NCI-H2029 treated with DMSO at 0.1 percent for 48 hours (cell line): ENCODE data around the gene PIAS1.
A peak's percentile ranks its signal among the peaks of the same experiment; 100 is the strongest.
"Not testable (repeated sequence)": the region's sequence is repeated elsewhere in the genome, so short reads cannot be mapped to it uniquely, and the experiment has no call there.

Source experiments
- DNase-seq: peaks from one replicate; lab custom pipeline; 2025; lab: John Stamatoyannopoulos, UW

The PIAS1 gene

DNA sequence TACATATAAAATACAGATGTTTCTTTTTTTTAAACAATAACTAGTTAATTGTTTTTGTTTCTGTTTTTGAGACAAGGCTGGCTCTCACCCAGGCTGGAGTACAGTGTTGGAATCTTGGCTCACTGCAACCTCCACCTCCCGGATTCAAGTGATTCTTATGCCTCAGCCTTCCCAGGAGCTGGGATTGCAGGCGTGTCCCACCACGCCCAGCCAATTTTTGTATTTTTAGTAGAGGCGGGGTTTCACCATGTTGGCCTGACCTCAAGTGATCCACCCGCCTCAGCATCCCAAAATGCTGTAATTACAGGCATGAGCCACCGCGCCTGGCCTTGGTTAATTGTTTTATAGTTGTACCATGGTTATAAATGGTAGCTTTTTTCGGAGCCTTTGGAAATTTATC lies 72.3 kb downstream of the PIAS1 start:
- DNase-seq, result no peak

- no peak for DNase-seq
Measured at GRCh38 chr15:68129072-68129471, 75.0 kb downstream of the PIAS1 start.

DNA sequence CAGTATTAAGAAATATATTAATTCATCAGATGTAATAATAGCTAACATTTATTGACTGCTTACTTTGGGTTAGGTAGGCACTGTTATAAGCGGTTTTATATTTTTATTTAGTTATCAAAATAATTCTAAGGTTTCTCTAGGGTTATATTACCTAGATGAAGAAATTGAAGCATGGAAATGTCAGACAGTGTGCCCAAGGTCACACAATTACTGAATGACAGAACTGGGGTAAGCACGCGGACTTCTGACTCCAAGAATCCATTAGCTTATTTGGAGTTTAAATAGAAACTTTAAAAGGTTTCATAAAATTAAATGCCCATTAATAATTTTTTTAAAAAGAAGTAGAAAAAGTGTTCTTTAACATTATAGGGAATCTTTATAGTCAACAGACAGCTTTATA lies 76.7 kb downstream of the PIAS1 start:
- no peak for DNase-seq

GRCh38 chr15:68137096-68137495 lies 83.0 kb downstream of the PIAS1 start:
- DNase-seq, result no peak

DNA sequence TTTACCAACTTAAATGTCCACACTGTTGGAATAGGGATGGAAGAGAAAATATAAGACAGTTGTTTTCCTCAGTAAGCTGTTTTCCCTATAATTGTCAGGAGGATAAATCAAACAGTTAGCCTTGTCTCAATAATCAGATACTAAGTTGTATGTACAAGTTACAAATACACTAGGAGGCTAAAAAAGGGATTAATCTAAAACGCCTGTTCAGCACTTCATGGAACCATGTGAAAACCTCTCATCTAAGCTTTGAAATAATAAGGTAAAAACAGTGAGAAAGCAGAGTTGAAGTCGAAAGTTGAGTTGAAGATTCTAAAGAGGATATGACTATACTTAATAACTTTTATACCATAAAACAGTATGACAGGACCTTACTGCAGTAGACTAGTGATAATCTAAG lies 89.0 kb downstream of the PIAS1 start:
- no peak for DNase-seq

GRCh38 chr15:68143785-68144184 lies 89.7 kb downstream of the PIAS1 start:
- no peak for DNase-seq

DNA sequence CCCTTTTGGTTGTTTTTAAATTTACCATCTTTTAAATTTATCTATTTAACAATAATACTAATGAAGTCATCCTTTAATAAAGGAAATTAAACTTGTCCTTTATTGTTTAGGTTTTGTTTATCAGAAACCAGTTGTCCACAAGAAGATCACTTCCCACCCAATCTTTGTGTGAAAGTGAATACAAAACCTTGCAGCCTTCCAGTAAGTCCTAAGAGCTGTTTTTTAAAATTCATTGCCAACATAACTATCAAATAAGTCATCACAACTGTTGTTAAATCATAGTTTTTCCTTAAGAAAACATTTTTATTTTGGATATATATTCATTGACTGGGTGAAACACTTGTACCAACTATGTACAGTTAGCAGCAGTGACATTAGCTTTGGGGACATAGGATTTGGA lies 91.6 kb downstream of the PIAS1 start:
- DNase-seq, result no peak

DNA sequence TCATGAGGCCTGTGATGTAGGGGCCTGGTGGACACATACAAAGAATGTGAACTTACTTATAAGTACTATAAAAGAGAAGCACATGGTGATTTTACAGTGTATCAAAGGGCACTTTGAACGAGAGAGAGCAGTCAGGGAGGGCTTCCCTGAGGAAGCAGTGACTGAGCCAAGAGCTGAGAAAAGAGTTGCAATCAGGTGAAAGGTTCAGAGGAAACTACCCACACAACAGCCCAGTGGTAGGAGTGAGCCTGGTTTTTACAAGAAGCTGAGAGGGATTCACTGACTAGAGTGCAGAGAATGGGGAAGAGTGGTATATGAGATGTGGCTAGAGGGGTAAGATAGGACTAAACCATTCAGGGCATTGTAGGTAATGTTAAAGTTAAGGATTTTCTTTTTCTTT lies 93.9 kb downstream of the PIAS1 start:
- DNase-seq, result no peak

GRCh38 chr15:68149059-68149458 lies 94.9 kb downstream of the PIAS1 start:
- no peak for DNase-seq

DNA sequence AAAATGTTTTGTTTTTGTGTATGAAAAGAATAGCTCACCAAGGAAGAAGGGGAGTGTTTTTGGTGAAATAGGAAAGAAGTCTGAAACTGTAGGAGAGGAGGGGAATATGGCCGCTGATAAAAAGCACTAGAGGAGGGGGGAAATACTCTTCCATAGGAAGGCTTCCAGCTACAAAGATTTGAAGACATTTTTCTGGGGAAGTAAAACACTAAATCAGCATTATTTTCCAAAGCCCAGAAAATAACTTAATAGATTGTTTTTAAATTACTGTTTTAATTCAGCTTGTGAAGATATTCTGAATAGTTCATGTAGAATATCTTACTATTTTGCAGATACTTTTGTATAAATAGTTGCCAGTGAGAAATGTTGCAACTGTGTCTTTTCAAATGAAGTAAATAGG lies 96.1 kb downstream of the PIAS1 start:
- DNase-seq, result no peak

DNA sequence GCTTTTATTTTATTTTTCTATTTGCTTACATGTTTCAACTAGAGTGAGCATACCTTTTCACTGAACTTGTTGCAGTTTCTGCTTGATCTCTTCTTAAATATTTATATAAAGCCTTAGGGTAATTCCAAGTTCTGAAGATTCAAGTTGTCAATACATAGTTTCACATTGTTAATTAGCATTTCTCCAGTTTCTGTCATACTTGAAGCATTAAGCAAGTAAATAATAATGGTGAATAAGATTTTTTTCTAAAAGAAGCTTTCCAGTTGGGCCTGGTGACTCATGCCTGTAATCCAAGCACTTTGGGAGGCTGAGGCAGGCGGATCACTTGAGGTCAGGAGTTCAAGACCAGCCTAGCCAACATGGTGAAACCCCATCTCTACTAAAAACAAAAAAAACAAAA lies 97.2 kb downstream of the PIAS1 start:
- DNase-seq, result no peak

DNA sequence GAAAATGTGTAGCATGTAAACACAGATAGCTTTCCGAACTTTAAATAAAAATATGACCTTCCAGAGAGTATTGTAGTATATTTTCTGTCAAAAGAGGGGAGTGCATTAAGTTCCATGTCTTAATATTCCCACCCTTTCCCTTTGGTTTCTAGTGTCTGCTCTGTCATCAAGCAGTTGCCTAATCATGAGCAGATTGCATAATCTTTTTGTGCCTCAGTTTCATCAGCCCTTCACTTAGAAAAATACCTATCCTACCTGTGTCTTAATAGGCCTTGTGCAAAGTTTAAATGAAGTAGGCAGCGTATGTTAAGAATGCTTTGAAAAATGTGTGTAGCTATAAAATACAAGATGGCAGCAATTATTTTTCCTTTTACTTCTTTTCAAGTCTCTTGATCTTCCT lies 98.2 kb downstream of the PIAS1 start:
- DNase-seq, result no peak

DNA sequence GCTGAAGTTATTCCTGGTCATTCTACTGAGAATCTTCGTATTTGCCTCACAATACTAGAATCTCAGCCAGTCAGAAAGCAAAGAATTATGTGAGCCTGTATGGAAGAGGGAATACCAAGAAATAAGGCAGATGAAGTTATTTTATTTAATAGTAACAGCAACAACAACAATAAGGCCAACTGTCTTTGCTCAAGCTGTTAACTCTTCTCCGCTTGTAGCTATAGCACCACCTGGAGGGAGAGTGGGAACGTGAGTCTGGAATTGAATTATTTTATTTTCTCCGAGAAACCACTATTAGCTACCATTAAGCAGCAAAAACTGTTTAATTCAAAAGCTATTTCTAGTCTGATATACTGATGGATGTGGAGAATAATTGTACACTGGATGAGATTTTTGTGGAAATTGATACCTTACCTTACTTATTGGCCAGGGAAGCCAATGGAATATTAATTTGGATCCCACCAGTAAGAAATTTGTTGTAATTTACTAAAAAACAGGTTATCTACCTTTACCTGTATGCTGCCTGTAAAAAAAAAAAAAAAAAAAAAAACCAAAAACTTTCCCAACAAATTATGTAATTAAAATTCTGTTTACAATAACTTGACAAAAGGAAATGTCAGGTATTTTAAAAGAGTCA lies 100.9 kb downstream of the PIAS1 start:
- peak; percentile 3 for DNase-seq

- no peak for DNase-seq
Measured at GRCh38 chr15:68157074-68157473, 103.0 kb downstream of the PIAS1 start.

DNA sequence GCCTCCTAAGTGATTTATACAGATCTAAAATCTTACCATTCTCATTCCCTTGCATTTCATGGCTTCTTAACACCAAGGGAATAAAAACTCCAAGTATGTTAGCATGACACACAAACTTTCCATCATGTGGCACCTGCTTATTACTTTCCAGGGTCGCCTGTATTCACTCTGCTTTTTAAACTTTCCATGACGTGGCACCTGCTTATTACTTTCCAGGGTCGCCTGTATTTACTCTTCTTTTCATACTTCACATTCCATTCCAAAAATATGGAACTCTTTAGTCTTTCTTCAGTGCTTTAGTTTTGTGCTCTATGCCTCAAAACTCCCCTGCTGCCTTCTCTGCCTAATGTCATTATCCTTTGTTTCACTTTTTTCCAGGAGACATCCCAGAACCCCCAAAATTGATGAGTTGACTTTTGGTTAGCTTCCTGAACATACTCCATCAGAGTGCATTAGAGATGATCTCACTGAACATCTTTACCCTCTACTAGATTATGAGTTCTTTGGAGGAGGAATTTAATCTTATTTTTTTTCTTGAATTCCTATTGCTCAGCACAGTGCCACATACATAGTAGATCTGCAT lies 104.0 kb downstream of the PIAS1 start:
- DNase-seq, result no peak

DNA sequence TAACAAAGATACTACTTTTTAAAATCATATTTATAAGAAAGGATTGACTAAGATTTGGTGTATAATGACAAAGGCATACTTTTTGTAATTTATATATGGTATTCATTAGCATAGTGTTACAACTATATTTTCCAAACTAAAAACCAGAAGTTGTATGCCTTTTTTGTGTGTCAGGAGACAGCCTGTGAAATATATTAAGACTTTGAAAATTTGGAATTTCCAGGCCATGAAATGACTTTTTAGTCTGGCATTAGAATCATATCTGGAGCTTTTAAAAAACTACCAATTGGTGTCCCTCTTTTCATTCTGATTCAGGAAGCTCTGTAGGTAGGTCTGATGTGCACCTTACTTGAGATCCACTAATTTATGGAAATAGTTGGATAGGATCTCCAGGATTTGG lies 109.1 kb downstream of the PIAS1 start:
- no peak for DNase-seq

DNA sequence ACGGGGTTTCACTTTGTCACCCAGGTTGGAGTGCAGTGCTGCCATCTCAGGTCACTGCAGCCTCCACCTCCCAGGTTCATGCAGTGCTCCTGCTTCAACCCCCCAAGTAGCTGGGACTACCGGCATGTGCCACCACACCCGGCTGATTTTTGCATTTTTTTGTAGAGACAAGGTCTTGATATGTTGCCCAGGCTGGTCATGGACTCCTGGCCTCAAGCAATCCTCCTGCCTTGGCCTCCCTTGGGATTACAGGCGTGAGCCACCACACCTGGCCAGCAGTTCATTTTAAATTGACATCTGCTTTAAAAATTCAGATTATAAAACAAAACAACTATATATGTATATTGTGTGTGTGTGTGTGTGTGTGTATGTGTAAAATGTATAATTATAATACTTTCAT lies 112.7 kb downstream of the PIAS1 start:
- no peak for DNase-seq

GRCh38 chr15:68172037-68172436 lies 117.9 kb downstream of the PIAS1 start:
- DNase-seq, result not testable (repeated sequence)

- DNase-seq, result no peak
Measured at GRCh38 chr15:68173119-68173518, 119.0 kb downstream of the PIAS1 start.

GRCh38 chr15:68175526-68175925 lies 121.4 kb downstream of the PIAS1 start:
- no peak for DNase-seq

GRCh38 chr15:68176601-68177000 lies 122.5 kb downstream of the PIAS1 start:
- DNase-seq, result no peak

DNA sequence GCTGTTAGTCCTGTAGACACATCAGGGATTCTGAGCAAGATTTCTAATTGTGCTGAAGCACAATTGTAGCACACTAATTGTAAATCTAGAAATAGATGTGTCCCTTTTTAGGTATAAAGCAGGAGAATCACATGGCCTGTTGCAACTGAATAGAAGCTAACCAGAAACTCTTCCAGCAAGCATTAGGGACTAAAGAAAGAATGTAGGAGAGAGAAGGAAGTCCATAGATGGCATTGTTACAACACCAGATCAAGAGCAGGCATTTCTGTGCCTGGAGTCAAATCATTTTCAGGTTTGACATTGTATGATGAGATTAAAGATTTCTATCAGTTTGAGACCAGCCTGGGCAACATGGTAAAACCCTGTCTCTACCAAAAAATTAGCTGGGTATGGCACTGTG lies 123.6 kb downstream of the PIAS1 start:
- DNase-seq, result no peak

- no peak for DNase-seq
Measured at GRCh38 chr15:68183616-68184315, 129.7 kb downstream of the PIAS1 start.
